DMS 273 (cell line): ENCODE results near the gene PPP5C.
"Not testable (repeated sequence)": the region's sequence is repeated elsewhere in the genome, so short reads cannot be mapped to it uniquely, and the experiment has no call there.

Source experiments
- DNase-seq: peaks from one replicate; lab custom pipeline; 2025; ENCODE audit not compliant: unreplicated experiment; lab: John Stamatoyannopoulos, UW

The PPP5C gene

DNA sequence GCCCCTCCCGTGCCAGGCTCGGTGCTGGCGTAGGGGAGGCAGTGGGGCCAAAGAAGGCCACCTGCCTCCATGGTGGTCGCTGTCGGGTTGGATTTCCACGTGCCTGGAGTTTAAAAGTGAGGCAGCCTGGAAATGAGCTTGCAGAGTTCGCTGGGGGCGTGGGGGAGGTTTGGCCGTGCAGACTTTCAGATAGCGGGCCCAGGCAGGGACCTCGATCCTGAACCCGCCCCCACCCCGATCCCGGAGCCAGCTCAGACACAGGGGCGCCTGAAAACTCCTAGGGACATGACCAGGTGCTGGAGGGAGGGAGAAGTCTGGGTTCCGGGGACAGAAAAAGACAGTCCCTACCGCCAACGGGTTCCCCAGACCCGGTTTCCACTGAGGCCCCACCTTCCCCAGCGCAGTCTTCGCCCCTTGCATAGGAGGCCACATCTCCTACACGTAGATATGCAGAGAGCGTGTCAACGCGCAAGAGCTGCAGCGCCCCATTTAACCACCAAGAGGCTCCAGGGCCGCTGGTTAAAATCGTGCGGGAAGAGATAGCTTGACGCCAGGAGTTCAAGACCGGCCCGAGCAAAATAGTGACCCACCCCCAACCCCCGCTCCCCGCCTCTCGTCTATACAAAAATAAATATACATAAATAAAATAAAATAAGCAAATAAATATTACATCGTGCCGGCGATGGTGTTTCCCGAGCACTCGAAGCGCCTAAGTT is 58.0 kb downstream of the PPP5C start:
- no peak for DNase-seq

DNA sequence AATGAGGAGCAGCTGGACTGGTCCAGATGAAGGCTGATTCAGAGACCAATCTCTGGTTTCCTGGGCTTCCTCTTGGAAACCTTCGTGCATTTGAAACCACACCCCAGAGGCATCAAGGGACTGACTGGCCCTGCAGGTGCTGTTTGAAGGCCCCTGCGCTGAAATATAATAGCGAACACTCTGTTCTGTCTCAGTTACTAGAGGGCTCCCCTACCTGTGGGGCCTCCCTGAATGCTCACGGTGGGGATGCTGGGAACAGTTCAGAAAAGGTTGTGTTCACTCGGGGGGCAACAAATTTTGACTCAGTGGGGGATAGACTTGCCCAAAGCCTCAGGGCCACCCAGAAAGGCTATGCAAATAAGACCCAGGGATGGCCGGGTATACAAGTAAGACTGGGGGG is 60.1 kb downstream of the PPP5C start:
- DNase-seq, result no peak

DNA sequence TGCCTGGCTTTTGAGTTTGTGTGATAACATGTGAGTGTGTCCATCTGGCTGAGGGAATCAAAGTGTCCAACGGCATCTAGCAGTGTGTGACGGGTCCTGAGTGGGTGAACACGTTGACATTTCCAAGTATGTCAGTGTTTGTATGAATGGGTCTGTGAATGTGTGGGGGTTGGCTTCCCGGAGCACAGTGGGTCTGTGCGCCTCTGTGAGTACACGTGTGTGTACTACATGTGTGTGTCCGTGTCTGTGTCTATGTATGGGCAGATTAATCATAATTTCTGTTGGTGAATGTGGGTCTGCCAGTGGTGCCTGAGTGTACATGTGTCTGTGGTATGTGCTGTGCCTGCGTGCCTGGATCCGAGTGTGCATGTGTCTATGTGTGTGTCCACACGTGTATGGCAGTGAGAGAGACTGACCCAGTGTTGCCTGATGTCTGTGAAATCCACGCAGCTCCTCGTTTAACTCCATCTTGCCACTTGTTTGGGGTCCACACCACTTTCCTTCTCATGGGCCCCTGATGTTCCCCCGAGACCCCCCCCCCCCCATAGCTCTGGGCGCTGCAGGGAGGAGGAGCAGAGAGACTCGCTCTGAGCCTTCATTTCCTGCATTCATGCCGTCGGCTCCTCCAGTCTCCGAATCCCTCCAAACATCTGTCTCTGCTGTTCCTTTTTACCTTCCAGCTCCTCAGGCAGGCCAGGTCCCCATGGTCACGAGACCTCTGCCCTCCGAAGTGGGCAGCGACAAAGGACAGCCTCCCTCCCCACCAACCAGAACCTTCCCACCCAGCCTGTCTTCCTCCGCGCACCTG is 61.2 kb downstream of the PPP5C start:
- DNase-seq, result no peak

DNA sequence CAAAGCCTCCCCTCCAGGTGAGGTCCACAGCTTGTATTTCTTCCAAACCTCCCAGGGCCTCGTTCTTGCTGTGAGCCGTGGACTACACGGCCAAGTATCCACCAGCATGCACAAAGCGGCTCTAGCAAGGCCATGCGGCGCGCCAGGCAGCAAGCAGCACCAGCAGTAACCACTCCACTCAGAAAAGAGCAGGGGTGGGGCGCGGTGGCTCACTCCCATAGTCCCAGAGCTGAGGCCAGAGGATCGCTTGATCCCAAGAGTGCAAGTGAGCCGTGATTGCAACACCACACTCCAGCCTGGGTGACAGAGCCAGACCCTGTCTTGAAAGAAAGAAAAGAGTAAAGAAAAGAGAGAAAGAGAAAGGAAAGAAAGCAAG is 61.8 kb downstream of the PPP5C start:
- DNase-seq, result no peak

DNA sequence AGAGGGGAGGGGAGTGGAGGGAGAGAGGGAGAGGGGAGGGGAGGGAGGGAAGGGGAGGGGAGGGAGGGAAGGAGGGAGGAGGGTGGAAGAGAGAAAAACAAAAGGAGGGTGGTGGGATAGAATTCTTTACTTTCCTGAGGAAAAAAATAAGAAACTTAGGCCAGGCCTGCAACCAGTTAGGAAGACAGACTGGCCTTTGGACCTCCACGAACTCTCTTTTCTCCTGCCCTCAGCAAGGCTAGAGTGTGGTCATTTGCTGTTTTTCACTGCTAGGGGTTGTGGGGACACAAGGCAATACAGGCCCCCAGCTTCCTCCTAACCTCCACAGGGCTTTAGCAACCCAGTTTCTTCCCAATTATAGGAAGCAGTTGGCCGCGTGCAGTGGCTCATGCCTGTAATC is 62.3 kb downstream of the PPP5C start:
- DNase-seq, result no peak

DNA sequence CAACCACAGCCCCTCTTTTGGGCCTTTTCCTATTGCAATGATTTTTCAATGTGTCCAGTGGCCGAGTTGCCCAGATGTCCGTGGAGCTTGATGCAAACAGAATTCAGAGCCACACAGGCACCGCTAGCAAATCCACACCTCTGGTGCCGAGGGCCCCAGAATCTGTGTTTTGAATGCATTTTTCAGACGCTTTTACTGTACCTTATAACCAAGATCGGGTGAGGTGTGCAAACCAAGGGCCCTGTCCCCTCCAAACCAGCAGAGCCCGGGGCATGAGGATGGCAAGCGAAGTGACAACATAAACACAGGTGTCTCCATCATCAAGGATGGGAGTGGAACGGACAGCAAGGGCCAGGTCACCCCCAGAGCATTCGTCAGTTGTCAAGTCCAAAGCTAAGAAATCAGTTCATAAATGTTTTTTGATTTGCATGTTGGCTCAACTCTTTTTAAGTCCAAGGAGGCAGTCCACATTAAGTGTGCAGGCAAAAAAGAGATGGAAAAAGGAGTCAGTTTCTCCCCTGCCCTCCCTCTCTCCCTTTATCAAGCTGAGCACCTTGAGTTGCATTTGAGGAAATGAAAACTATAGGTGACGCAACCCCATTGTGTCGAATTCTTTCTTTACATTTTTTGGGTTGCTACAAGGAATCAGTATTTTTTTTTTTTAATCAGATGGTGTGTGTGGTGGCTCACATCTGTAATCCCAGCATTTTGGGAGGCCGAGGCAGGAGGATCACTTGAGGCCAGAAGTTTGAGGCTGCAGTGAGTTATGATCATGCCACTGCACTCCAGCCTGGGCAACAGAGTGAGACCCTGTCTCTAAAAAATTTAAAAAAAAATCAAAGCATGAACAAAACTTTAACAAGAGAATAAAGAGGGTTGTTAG is 63.6 kb downstream of the PPP5C start:
- no peak for DNase-seq

DNA sequence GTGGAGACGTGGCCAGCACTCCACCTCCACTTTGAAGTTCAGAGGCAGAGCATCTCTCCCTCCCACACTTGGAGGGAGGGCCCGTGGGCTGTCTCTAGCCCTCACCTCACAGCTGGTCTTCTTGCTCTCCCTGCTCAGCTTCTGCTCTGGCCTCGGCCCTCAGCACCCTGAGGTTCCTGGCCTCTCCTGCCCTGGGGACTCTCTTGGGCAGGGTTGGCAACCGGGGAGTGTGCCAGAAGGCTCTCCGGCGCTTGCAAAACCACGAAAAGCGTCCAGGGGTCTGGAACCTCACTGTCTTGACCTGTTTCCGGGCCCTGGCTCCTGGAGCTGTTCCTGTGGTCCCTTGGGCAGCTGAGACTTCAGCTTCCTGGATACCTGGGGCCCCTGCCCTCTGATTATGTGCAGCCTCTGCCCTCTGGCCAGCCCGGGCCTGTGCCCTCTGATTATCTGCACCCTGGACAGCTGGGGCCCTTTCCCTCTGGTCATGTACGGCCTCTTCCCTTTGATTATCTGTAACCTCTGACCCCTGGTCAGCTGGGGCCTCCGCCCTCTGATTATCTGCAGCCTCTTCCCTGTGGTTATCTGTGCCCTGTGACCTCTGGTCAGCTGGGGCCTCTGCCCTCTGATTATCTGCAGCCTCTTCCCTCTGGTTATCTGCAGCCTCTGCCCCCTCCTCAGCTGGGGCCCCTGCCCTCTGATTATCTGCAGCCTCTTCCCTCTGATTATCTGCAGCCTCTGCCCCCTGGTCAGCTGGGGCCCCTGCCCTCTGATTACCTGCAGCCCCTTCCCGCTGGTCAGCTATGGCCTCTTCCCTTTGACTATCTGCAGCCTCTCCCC is 64.4 kb downstream of the PPP5C start:
- no peak for DNase-seq

DNA sequence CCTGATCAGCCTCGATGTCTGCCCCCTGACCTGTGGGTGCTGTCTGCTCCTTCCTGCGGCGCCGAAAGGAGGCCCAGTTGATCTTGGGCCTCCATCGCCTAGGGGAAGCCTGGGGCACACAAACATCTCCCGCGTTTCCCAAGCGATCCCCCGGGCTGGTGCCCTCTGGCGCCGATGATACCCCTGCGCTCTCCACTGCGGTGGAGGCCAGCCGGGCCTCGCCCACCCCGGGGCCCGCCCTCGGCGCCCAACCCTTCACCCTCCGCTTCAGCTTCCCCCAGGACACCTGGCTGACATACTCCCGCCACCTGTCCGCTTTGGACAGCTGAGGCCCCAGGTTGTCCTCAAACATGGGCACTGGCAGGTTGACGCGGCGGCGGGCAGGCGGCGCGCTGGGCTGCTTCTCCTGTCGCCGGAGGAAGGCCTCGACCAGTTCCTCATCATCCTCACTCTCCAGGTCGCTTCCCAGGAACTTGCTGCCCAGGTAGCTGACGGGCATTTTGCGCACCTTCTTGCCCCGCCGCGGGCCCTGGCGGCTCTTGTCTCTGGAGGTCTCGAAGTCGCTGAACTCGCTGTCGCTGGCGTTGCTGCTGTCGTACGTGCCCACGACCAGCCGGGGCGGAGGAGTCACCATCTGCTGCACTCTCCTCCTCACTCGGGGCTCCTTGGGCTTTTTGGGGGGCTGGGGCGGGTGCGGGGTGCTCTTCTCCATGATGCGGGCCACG is 65.2 kb downstream of the PPP5C start:
- DNase-seq, result no peak

DNA sequence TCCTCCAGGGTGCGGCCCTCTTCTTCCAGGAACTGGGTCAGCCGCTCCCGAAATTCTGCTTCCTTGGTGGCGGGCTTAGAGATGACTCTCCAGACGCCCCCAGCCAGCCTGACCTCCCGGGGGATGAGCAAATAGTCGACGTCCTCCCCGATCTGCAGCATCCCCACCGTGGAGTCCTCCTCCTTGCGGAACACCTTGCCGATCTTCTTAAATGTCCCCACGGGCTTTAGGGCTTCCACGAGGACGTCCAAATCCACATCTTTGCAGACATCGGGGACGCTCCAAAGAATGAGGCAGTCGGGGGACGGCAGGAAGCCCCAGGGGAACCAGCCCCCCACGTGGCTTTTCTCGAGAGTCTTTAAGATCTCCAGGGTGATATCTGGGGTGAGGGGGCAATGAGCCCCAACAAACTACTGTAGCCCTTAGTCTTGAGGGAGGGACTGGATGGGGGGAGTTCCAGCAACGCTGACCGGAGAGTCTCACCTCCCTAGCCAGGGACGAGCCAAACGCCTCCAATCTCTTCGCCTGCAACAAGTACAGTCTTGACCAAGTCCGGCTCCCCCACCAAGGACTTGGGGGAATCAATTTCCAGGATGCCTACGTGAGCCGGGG is 65.9 kb downstream of the PPP5C start:
- DNase-seq, result no peak

DNA sequence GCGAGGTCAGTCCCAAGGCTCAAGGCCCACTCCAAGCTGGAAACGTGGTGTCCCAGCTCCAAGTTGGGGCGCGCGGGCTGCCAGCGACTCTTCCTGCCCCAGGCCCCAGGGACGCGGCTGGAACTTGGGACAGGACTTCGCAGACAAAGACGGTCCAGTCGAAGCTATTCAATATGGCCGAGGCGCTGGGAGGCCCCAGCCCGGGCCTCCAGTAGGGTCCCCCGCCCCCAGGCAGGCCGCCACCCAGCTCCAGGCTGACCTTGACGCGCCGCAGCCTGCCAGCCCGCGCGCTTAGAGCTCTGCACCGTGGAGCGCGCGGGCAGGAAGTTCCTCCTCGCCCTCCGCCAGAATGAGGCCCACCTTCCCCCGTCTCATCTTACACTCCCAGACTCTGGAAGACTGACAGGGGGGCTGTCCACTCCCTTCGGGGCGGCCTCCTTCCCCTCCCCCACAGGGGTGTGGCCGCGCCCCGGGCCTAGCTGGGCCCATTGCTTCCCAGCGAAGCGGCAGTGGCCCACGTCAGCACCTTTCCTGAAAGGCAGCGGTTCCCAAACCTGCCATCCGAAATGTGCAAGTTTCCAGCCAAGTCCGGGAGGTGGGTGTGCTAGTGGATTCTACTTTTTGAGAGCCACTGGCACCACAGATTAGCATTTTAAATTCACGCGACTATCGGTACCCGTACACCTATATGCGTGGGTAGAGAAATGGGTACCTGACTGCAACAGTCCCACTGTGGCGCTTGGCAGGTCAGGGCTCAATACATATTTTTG is 66.6 kb downstream of the PPP5C start, which contains the start of gene CCDC8:
Gene CCDC8 (minus strand): TSS at position 303 of the 770 bp plus-strand sequence. CDS start 754 bp downstream, outside the sequence.
- no peak for DNase-seq

DNA sequence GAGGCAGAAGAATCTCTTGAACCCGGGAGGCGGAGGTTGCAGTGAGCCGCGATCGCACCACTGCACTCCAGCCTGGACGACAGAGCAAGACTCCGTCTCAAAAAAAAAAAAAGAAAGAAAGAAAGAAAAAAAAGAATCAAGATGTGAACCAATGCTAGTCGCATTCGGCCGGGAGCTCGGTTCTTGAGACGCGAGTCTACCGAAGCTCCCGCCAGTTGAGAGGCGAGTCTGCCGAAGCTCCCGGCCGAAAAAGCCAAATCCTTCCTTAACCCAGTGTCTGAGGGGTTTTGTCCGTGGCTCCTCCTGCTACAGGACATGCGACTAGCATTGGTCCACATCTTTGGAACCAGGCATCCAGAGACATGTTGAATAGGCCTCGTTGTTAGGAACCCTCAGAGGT is 68.0 kb downstream of the PPP5C start:
- DNase-seq, result not testable (repeated sequence)

DNA sequence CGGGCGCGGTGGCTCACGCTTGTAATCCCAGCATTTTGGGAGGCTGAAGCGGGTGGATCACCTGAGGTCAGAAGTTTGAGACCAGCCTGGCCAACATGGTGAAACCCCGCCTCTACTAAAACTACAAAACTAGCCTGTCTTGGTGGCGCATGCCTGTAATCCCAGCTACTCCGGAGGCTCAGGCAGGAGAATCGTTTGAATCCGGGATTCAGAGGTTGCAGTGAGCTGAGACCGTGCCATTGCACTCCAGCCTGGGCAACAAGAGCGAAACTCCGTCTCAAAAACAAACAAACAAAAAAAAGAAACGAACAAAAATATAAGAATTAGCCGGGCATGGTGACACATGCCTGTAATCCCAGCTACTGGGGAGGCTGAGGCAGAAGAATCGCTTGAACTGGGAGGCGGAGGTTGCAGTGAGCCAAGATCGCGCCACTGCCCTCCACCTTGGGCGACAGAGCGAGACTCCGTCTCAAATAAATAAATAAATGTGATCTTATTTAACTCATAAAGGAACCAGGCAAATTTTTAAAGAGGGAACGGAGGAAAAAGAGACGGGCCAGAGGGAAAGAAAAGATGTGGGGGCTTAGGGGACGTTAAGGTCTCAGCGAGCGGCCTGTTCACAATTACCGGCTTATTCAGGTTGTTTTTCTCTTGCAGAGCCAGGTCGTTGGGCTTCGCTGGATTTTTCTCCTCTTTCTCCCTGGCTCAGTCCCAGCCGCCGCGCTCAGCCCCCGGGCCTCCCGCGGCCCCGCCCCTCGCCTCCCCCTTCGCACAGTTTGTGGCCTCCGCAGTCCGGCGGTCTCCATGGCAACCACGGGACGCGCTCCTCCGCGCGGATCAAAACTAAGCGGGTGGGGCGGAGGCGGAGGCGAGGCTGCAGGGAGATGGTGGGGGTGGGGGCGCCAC is 69.2 kb downstream of the PPP5C start:
- peak; percentile 94 for DNase-seq

DNA sequence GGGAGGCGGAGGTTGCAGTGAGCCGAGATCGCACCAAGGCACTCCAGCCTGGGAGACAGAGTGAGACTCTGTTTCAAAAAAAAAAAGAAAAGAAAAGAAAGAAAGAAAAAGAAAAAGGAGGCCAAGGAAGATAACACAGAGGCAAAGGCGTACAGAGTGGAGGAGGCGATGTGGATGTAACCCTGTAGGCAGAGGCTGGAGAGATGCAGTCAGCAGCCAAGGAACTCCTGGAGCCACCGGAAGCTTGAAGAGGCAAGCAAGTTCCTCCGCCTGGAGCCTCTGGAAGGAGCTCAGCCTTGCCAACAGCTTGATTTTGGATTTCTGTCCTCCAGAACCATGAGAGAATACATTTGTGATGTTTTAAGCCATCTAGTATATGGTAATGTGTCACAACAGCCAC is 73.2 kb downstream of the PPP5C start:
- DNase-seq, result no peak

DNA sequence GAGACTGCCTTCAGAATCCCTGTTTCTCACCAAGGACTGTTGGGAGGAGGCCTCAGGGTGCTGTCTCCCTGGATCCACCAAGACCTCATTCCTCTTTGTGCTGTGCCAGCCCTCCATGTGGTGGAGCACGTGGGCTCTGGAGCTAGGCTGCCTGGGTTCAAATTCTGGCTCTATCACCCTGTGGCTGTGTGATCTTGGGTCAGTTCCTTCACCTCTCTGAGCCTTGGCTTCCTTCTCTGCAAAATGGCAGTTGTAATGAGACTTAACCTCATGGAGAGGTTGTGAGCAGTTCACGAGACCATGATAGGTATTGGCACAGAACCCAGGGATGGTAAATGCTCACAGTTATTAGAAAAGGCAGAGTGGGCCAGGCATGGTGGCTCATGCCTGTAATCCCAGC is 75.5 kb downstream of the PPP5C start:
- no peak for DNase-seq

DNA sequence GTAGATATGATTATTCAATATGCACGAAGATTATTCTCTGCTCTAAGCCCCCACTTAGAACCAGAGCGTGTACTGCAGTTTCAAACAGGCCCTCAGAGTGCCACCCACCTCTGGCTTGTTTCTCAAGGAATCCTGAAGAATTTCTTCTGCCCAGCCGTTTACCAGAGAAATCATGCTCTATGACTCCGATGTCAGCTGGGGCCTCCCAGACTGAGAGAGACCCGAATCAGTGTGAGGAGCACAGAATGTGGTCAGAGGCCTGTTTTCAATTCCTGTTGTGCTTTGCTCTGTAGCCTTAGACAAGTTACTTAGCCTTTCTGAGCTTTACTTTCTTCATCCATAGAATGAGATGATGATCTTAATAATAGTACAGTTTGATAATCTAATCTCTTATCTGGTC is 76.3 kb downstream of the PPP5C start:
- DNase-seq, result no peak

DNA sequence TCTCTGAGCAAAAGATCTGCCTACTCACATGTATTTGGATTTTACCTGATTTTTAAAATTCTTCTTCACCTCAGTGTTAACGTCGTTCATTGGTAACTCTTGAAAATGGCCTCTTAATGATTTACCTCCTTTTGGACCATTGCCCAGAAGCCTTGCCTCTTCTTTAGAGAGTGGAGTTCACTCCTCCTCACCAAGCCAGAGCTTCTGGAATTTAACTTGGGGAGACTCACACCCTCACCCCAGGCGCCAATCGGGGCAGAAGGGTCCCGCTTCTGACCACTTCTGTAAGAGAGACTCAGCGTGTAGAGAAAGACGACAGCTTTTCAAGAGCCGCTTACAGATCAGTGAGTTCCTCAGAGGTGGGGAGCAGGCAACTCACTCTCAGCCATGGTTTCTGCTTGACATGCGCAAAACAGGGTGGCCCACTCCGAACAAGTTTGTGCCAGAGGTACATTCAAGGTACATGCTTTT is 79.2 kb downstream of the PPP5C start:
- peak; percentile 64 for DNase-seq

DNA sequence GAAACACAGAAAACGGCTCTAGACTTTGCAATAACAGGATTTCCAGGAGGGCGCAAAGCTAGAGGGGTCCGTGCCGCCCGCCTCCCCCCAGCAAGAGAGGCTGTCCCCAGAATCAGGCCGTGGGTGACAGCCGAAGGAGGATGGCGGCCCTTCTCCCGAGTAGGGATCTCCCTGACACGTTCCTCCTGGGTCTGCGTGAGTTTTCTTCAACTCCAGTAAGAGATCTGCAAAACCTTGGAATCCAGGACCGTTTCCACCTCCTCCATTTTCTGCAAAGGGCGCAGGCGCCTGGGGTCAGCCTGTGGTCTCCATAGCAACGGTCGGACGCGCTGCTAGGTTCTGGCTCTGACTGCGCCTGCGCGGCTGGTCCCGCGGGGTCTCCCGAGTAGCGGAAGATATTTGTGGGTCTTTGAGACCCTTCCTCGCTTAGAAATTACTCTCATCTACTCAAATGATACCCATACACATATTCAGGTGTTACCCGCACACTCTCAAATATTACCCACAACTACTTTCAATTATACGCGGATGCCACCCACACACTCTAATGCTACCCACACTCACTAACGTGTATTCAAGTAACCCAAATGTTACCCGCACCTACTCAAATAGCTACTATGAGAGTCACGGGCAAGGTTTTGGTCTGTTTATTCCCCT is 79.7 kb downstream of the PPP5C start:
- DNase-seq, result peak; percentile 80
